Upper lobe of left lung (tissue), 4 donors: ENCODE results near the gene KBTBD12.

Source experiments
- EP300 ChIP-seq, 4 donors: sonication (generic); formaldehyde crosslinking; IDR thresholded peaks; one replicate each; pipeline ENCODE4 v1.5.1; 2017; ENCODE audit warnings: antibody characterized with exemption in 4 of 4, control low read depth in 2 of 4
- POLR2A ChIP-seq, 4 donors: fragments of 450-650 bp; IDR thresholded peaks; one replicate each; pipeline ENCODE4 v1.5.1; 2016 to 2017; ENCODE audit warnings: antibody characterized with exemption in 4 of 4, mild to moderate bottlenecking in 2 of 4
- POLR2AphosphoS5 ChIP-seq, 2 donors: sonication (generic); formaldehyde crosslinking; IDR thresholded peaks; one replicate each; pipeline ENCODE4 v1.5.1; 2017; ENCODE audit warnings: antibody characterized with exemption in 2 of 2
- TF ChIP-seq, protein P1 (sequence below), 6 experiments: fragments of 450-650 bp in 4 of 6; fragments of 200-600 bp in 2 of 6; sonication (generic) in 2 of 6; IDR thresholded peaks; one replicate each; pipeline ENCODE4 v1.5.1; 2016 to 2019; ENCODE audit warnings: antibody characterized with exemption in 6 of 6

DNA sequence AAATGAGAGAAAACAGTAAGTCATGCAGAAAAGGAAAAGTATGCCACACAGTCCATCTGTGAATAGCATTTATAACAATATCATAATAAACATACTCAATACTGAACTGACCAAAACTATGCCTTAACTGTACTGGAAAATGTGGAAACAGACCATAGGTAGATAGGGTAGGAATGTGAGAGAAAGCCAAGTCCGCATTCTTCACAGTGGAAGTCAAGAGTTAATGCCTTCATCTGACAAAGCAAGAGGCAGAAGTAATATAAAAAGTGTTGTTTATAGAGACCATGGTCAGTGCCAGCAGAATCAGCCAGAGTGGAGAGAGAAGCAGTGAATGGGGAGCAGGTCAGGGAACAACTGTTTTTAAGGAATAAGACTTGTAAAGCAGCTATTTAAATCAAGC is 52.3 kb downstream of the KBTBD12 start:
- TF ChIP-seq, protein P1, sequence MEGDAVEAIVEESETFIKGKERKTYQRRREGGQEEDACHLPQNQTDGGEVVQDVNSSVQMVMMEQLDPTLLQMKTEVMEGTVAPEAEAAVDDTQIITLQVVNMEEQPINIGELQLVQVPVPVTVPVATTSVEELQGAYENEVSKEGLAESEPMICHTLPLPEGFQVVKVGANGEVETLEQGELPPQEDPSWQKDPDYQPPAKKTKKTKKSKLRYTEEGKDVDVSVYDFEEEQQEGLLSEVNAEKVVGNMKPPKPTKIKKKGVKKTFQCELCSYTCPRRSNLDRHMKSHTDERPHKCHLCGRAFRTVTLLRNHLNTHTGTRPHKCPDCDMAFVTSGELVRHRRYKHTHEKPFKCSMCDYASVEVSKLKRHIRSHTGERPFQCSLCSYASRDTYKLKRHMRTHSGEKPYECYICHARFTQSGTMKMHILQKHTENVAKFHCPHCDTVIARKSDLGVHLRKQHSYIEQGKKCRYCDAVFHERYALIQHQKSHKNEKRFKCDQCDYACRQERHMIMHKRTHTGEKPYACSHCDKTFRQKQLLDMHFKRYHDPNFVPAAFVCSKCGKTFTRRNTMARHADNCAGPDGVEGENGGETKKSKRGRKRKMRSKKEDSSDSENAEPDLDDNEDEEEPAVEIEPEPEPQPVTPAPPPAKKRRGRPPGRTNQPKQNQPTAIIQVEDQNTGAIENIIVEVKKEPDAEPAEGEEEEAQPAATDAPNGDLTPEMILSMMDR (IDR thresholded peaks at IDR 0.05), result no peak
- TF ChIP-seq EP300 (IDR thresholded peaks at IDR 0.05) (no peak), POLR2A (IDR thresholded peaks at IDR 0.05) (no peak), POLR2AphosphoS5 (IDR thresholded peaks at IDR 0.05) (no peak)
